ENCODE results near the gene ANKRD9. TPM values are rescaled to one million over a fixed set of nuclear protein-coding genes. Genes with fewer than 3 reads are reported as not detected.

The ANKRD9 gene
- total and polyA plus RNA-seq, 2 donors (not counting 1 experiment from before 2014, with no cell fraction given): 2.7 to 22.0 TPM

- no peak for TF ChIP-seq CTCF (conservative IDR thresholded peaks at IDR 0.05 in 1 of 2, IDR thresholded peaks at IDR 0.05 in 1 of 2; ENCODE audit: low read depth in 1 of 2, low read length in 2 of 2)
- no peak for TF ChIP-seq EZH2 (IDR thresholded peaks at IDR 0.05; ENCODE audit: low read length, missing control alignments)
- peak; percentile 33 to 73 for DNase-seq (ENCODE audit: low read depth in 2 of 2)
- Histone ChIP-seq H4K20me1 (ENCODE audit: control insufficient read depth, extremely low read depth, insufficient read depth, low read length) (no peaks in the 10 kb centered on the region), H3K9ac (ENCODE audit: insufficient read depth, low read length) (no peak overlapping the region), H3K4me2 (ENCODE audit: extremely low read depth, insufficient read depth, low read length) (no peak overlapping the region), H3K36me3 (ENCODE audit: control insufficient read depth, insufficient read depth, low read length) (no peaks in the 10 kb centered on the region), H3K4me3 (replicated peaks in 1 of 4; ENCODE audit: control extremely low read depth in 1 of 4, insufficient read depth in 1 of 4, low read depth in 3 of 4, low read length in 4 of 4) (no peak overlapping the region), H3K27me3 (ENCODE audit: control insufficient read depth, insufficient read depth, low read length) (no peaks in the 10 kb centered on the region), H3K9me3 (ENCODE audit: control insufficient read depth, insufficient read depth, low read depth, low read length) (no peaks in the 10 kb centered on the region), H2AFZ (ENCODE audit: low read length) (no peak overlapping the region), H3K27ac (ENCODE audit: insufficient read depth, low read length) (no peak overlapping the region), H3K4me1 (ENCODE audit: control insufficient read depth, extremely low read depth, insufficient read depth, low read length) (no peaks in the 10 kb centered on the region), H3K79me2 (ENCODE audit: control insufficient read depth, insufficient read depth, low read length) (no peaks in the 10 kb centered on the region)
These were observed 34.6 kb downstream of the ANKRD9 start for GRCh38 chr14:102474934-102475333.

GRCh38 chr14:102473559-102473958, 36.0 kb downstream of the ANKRD9 start:
- no peak overlapping the region for H3K4me3 ChIP-seq (replicated peaks in 1 of 4; ENCODE audit: control extremely low read depth in 1 of 4, insufficient read depth in 1 of 4, low read depth in 3 of 4, low read length in 4 of 4)
- H3K27me3 ChIP-seq (ENCODE audit: control insufficient read depth, insufficient read depth, low read length): no peaks in the 10 kb centered on the region
- no peaks in the 10 kb centered on the region for H3K4me1 ChIP-seq (ENCODE audit: control insufficient read depth, extremely low read depth, insufficient read depth, low read length)
- no peaks in the 10 kb centered on the region for H4K20me1 ChIP-seq (ENCODE audit: control insufficient read depth, extremely low read depth, insufficient read depth, low read length)
- no peak overlapping the region for H2AFZ ChIP-seq (ENCODE audit: low read length)
- no peak overlapping the region for H3K4me2 ChIP-seq (ENCODE audit: extremely low read depth, insufficient read depth, low read length)
- no peak for TF ChIP-seq CTCF (conservative IDR thresholded peaks at IDR 0.05 in 1 of 2, IDR thresholded peaks at IDR 0.05 in 1 of 2; ENCODE audit: low read depth in 1 of 2, low read length in 2 of 2)
- TF ChIP-seq EZH2 (IDR thresholded peaks at IDR 0.05; ENCODE audit: low read length, missing control alignments): no peak
- H3K36me3 ChIP-seq (ENCODE audit: control insufficient read depth, insufficient read depth, low read length): no peaks in the 10 kb centered on the region
- no peak overlapping the region for H3K27ac ChIP-seq (ENCODE audit: insufficient read depth, low read length)
- H3K9me3 ChIP-seq (ENCODE audit: control insufficient read depth, insufficient read depth, low read depth, low read length): no peaks in the 10 kb centered on the region
- H3K9ac ChIP-seq (ENCODE audit: insufficient read depth, low read length): no peak overlapping the region
- no peak for DNase-seq (ENCODE audit: low read depth in 2 of 2)
- H3K79me2 ChIP-seq (ENCODE audit: control insufficient read depth, insufficient read depth, low read length): no peaks in the 10 kb centered on the region

- no peaks in the 10 kb centered on the region for H3K9me3 ChIP-seq (ENCODE audit: control insufficient read depth, insufficient read depth, low read depth, low read length)
- no peak for DNase-seq (ENCODE audit: low read depth in 2 of 2)
These were observed 36.8 kb downstream of the ANKRD9 start for GRCh38 chr14:102472791-102473150.

More at GRCh38 chr14:102472791-102473150, 36.8 kb downstream of the ANKRD9 start:
- no peaks in the 10 kb centered on the region for H3K4me1 ChIP-seq (ENCODE audit: control insufficient read depth, extremely low read depth, insufficient read depth, low read length)
- no peaks in the 10 kb centered on the region for H3K79me2 ChIP-seq (ENCODE audit: control insufficient read depth, insufficient read depth, low read length)
- H3K27ac ChIP-seq (ENCODE audit: insufficient read depth, low read length): no peak overlapping the region
- H4K20me1 ChIP-seq (ENCODE audit: control insufficient read depth, extremely low read depth, insufficient read depth, low read length): no peaks in the 10 kb centered on the region
- no peak overlapping the region for H2AFZ ChIP-seq (ENCODE audit: low read length)
- H3K36me3 ChIP-seq (ENCODE audit: control insufficient read depth, insufficient read depth, low read length): no peaks in the 10 kb centered on the region
- H3K4me2 ChIP-seq (ENCODE audit: extremely low read depth, insufficient read depth, low read length): no peak overlapping the region
- no peak overlapping the region for H3K4me3 ChIP-seq (replicated peaks in 1 of 4; ENCODE audit: control extremely low read depth in 1 of 4, insufficient read depth in 1 of 4, low read depth in 3 of 4, low read length in 4 of 4)
- no peak for TF ChIP-seq EZH2 (IDR thresholded peaks at IDR 0.05; ENCODE audit: low read length, missing control alignments)
- no peak for TF ChIP-seq CTCF (conservative IDR thresholded peaks at IDR 0.05 in 1 of 2, IDR thresholded peaks at IDR 0.05 in 1 of 2; ENCODE audit: low read depth in 1 of 2, low read length in 2 of 2)
- H3K9ac ChIP-seq (ENCODE audit: insufficient read depth, low read length): no peak overlapping the region
- no peaks in the 10 kb centered on the region for H3K27me3 ChIP-seq (ENCODE audit: control insufficient read depth, insufficient read depth, low read length)

Measured in fibroblast of lung (primary cell).